Hematopoietic multipotent progenitor cell treated with erythropoietin and hydrocortisone succinate and interleukin-3 and kit ligand, for 17 days (in vitro differentiated cells): Measurements from ENCODE around the gene ACTN1.
A peak's percentile ranks its signal among the peaks of the same experiment; 100 is the strongest.

Experiments used
- DNase-seq: peaks from one replicate; pipeline ENCODE4 v3.0.0-alpha.2; 2015; ENCODE audit warnings: low spot score

The ACTN1 gene

GRCh38 chr14:68824517-68825347 lies 154.4 kb downstream of the ACTN1 start:
- peak; percentile 68 for DNase-seq

GRCh38 chr14:68824207-68824516 lies 154.9 kb downstream of the ACTN1 start:
- no peak for DNase-seq
